GM23248 (cell line): Measurements from ENCODE around the gene CSHL1.

Experiments used
- EZH2 ChIP-seq: fragments of 200-600 bp; sonication (generic); IDR thresholded peaks from 2 replicates; pipeline ENCODE4 v1.6.1; 2018; ENCODE audit warnings: antibody characterized with exemption, mild to moderate bottlenecking; ENCODE audit not compliant: insufficient read depth, poor library complexity, severe bottlenecking
- EZH2phosphoT487 ChIP-seq: fragments of 200-600 bp; sonication (generic); IDR thresholded peaks from 2 replicates; pipeline ENCODE4 v1.6.1; 2018; ENCODE audit warnings: antibody characterized with exemption, moderate library complexity, mild to moderate bottlenecking, low read depth; ENCODE audit not compliant: insufficient read depth

DNA sequence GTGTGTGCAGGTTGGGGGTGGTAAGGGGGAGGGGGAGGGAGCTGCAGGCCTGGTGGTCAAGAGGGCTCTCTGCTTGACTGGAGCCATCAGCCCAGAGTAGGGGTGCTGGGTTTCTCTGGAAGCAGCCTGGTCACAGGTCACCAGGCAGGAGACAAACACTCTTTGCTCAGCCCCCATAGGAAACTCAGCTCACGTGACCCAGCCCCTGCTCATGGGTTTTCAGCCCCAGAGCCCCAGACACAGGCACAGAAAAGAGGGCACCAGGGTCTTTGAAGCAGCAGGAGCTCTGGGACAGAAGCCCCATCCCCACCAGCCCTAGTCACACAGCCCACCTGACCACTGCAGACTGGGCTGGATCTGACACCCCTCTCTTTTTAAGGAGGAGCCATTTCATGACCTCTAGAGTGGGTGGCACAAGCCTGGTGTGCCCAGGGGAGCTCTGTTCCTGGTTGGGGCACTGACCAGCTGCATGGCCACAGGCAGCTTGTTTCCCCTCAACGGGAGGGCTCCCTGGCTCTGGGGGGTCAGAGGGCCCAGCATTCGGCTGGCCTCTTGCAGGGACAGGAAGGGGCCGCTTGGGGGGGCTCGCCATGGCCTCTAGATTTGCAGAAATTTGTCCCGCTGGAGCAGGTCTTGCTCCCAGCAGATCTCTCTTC, 34.9 kb upstream of the CSHL1 start:
- no peak for TF ChIP-seq EZH2
- TF ChIP-seq EZH2phosphoT487, result no peak
